ENCODE data around the gene NAAA.

DNA sequence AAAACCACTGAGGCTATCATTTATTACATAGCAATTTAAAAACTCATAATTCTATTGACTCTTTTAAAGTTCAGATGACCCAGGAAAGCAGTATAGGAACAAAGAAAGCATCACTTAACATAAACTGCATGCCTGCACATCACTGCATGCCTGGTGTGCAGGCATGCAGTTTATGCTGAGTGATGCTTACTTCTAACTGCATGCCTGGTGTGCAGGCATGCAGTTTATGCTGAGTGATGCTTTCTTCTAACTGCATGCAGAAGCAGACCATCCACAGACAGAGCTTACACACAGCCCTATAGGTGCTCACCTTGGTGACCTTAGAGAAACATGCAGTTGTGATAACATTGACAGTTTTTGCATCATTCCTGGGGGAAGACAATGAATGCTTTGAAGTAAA lies 33.0 kb upstream of the NAAA start:
- TF ChIP-seq OSR1 (CRISPR knock-in tag; IDR thresholded peaks at IDR 0.05) (no peak), ZC3H10 (CRISPR knock-in tag; IDR thresholded peaks at IDR 0.05) (no peak), BACH2 (CRISPR knock-in tag; IDR thresholded peaks at IDR 0.05; ENCODE audit: borderline replicate concordance) (no peak), ZNF8 (CRISPR knock-in tag; IDR thresholded peaks at IDR 0.05) (no peak), TOX (CRISPR knock-in tag; IDR thresholded peaks at IDR 0.05; ENCODE audit: borderline replicate concordance) (no peak), CSDC2 (CRISPR knock-in tag; IDR thresholded peaks at IDR 0.05) (no peak), RARB (CRISPR knock-in tag; IDR thresholded peaks at IDR 0.05) (no peak), ZNF565 (CRISPR knock-in tag; conservative IDR thresholded peaks at IDR 0.05; ENCODE audit: low read depth) (no peak), ARNTL (CRISPR knock-in tag; IDR thresholded peaks at IDR 0.05; ENCODE audit: borderline replicate concordance, low read depth) (no peak), PPARA (CRISPR knock-in tag; IDR thresholded peaks at IDR 0.05; ENCODE audit: borderline replicate concordance) (no peak), ESRRG (CRISPR knock-in tag; IDR thresholded peaks at IDR 0.05) (no peak)
- TF ChIP-seq, protein P1, sequence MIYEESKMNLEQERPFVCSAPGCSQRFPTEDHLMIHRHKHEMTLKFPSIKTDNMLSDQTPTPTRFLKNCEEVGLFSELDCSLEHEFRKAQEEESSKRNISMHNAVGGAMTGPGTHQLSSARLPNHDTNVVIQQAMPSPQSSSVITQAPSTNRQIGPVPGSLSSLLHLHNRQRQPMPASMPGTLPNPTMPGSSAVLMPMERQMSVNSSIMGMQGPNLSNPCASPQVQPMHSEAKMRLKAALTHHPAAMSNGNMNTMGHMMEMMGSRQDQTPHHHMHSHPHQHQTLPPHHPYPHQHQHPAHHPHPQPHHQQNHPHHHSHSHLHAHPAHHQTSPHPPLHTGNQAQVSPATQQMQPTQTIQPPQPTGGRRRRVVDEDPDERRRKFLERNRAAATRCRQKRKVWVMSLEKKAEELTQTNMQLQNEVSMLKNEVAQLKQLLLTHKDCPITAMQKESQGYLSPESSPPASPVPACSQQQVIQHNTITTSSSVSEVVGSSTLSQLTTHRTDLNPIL (CRISPR knock-in tag; IDR thresholded peaks at IDR 0.05; ENCODE audit: low read depth), result no peak
- TF ChIP-seq, protein P2, sequence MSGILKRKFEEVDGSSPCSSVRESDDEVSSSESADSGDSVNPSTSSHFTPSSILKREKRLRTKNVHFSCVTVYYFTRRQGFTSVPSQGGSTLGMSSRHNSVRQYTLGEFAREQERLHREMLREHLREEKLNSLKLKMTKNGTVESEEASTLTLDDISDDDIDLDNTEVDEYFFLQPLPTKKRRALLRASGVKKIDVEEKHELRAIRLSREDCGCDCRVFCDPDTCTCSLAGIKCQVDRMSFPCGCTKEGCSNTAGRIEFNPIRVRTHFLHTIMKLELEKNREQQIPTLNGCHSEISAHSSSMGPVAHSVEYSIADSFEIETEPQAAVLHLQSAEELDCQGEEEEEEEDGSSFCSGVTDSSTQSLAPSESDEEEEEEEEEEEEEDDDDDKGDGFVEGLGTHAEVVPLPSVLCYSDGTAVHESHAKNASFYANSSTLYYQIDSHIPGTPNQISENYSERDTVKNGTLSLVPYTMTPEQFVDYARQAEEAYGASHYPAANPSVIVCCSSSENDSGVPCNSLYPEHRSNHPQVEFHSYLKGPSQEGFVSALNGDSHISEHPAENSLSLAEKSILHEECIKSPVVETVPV (CRISPR knock-in tag; IDR thresholded peaks at IDR 0.05), result no peak
